GM21529 (cell line): ENCODE data around the gene NKPD1.

Experiments used
- ATAC-seq: cut with Tn5 transposase; IDR thresholded peaks from one replicate; pipeline ENCODE4 v1.9.1; 2021; ENCODE audit not compliant: unreplicated experiment

NKPD1 gene

DNA sequence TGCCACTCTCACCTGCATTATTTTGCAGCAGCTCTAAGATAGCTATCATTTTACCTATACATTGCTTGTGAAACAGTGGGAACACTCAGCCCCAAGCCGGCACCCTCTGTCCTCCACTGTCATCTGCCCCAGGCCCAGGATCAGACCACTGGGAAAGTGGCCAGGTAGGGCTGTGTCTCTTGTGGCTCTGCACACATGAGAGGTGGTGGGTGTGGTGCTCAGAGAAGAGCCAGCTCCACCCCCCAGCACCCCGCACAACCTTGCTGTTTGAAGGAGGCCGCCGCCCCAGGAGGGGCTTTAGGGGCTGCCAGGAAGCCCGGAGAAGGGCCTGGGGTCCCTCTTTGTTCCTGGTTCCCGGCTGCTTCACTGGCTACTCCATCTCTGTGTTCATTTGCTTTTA, 41.2 kb downstream of the NKPD1 start:
- ATAC-seq = no peak

DNA sequence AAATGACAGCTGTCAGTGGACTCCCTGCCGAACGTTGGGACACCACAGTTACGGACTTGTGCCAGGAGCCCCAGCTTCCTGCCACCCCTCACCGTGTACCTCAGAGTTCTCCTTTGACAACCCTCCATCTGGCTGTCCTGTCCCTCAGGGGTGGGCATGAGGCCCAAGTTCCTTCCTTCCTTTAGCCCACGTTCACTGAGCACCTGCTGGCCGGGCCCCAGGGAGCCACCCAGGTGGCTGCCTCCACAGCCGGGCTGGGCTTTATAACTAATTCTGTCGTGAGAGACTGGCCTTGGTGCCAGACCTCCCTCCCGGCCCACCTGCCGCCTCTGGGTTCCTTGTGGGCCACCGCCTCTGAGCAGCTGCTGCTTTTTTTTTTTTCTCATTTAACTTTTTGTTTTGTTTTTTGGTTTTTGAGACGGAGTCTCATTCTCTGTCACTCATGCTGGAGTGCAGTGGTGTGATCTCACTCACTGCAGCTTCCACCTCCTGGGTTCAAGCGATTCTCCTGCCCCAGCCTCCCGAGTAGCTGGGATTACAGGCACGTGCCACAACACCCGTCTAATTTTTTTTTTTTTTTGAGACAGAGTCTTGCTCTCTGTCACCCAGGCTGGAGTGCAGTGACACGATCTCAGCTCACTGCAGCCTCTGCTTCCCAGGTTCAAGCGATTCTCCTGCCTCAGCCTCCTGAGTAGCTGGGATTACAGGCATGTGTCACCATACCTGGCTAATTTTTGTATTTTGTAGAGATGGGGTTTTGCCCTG, 42.0 kb downstream of the NKPD1 start:
- ATAC-seq = peak; percentile 48

DNA sequence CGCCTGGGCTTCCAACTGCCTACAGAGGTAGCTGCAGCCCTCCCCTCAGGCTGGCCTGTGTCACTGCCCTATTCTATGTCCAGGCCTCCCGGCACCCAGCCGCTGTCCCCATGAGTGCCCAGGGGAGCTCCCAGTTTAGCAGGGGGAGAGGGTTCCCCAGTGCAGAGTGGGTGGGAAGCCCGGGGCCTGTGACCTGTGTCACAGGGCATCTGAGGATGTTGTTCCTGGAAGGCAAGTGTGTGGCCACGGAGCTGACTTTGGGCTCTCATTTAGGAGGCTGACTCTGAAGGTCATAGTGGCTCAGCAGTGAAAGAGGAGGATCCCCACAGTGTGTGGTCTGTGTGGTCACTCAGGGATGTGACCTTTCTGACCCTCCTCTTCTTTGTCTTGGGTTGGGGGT, 42.7 kb downstream of the NKPD1 start:
- peak; percentile 14 for ATAC-seq

DNA sequence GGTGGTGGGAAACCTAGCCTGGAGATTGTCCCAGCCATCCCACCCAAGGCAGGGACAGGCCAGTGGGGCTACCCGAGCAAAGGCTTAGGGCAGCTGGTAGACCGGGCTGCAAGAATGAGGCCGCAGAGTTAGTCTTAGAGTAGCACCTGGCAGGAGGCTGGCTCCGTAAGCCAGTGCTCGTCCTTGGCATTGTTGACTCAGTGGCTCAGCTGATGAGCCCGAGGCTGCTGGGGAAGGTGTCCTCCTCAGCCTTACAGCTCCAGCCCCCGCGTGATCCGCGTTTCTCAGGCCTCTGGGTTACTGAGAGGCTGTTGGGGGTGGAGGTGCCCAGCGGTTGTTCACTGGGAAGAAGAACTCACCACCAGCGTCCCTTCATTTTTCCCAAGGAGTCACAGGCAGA, 43.1 kb downstream of the NKPD1 start:
- ATAC-seq = peak; percentile 3

DNA sequence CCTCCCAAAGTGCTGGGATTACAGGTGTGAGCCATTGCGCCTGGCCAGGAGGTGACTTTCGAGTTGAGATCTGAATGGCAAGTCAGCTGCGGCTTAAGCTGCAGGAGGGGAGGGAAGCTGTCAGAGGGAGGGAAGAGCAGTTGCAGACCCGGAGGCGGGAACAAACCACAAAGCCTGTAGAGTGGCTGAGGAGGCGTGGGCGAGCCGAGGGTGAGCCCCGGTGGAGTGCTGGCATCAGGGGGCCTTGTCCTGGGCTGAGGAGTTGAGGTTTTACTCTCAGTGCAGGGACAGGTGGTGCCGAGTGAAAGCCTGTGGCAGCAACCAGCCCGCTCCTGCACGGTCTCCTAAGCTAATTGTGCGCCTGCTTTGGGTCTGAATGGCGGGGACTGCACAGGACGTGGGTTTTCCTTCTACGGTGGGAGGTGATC, 43.6 kb downstream of the NKPD1 start:
- ATAC-seq = peak; percentile 47

DNA sequence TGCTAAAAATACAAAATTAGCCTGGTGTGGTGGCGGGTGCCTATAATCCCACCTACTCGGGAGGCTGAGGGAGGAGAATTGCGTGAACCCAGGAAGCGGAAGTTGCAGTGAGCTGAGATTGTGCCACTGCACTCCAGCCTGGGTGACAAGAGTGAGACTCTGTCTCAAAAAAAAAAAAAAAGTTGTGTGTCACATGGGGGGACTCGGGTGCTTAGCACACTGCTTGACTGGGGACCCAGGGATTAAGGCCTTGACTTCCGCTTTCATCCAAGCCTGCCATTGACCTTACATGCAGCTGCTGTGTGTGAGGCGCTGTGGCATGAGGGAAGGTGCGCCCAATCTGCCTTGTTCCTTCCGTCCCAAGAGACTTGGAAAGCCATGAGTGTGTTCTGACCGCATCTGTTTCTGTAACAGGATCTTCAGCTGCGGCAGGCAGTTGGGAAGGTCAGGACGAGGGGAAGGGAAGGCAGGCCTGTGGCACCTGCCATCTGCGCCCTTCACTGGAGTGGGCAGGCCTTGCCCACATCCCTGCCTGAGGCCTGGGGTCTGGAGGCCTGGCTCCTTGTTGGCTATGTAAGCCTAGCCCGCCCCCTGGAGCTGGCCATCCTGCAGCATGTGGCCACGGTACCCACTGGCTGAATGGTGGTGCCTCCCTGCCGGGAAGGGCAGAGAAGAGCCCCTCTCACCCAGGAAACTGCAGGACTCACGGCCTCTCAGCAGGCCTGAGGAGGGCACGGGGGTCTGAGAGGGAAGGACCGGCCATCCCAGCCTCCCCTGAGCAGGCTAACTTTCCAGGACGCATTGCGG, 44.8 kb downstream of the NKPD1 start:
- no peak for ATAC-seq

DNA sequence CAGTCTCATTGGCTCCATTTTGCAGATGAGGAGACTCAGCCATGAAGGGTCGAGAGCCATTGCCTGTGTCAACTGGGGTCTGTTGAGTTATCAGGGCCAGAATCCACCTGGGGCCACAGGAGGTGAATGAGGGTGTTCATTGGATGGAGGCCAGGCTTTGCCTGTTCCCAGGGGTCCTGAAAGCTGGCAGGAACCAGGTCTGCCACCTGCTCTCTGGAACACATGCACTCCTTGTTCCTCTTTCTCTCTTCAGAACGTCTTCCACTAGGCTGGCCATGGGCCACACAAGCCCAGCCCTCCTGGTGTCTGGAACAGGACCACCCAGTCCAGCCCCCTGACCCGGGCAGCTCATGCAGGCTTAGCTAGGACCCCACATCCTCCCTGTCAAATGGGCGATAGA, 46.7 kb downstream of the NKPD1 start:
- no peak for ATAC-seq

DNA sequence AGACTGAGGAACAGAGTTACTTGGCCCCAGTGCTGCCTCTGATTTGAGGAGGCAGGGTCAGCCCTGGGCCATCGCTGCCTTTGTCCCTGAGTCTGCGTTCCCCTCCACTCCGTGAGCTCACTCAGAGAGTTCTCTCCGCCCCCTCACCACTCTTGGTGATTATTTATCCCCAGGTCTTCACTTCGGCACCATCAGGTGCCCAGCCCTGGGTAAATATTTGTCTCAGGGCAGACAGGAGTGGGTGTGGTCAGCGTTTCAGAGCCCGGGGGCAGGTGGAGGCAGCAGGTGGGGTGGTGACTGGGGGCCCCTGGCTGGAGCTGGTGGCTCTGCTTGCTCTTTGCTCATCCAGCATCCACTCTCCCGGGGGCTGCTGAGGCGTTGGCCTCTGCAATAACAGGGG, 47.2 kb downstream of the NKPD1 start:
- no peak for ATAC-seq

DNA sequence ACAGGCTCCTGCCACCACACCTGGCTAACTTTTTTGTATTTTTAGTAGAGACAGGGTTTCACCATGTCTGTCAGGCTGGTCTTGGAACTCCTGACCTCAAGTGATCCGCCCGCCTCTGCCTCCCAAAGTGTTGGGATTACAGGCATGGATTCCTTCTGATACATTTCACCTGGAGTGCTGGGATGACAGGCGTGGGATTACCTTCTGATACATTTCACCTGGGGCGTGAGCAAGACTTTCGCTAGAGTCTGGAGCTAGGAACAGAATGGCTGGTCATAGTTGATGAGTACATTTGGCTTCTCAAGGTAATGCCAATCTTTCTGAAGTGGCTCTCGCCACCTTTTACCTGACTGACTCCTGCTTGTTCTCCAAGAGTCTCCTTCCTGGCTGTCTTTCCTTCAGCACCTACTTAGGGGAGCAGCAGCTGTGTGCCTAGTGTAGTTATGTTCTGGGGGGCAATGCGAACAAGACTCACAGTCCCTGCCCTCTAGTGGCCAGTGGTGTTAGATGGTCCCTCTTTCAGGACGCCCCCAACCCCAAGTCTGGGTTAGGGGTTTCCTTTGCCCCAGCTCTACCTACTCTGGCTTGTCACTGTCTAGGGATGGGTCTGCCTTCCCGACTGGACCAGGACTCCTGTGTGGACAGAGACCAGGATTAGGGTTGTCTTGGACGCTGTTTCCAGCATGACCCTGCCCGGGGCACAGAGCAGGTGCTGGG, 48.5 kb downstream of the NKPD1 start:
- no peak for ATAC-seq
